Transverse colon (tissue), 4 donors: ENCODE data around the gene TUFM.

ENCODE experiments used
- CTCF ChIP-seq, 5 experiments: fragments of 200-600 bp in 3 of 5; fragments of 450-650 bp in 2 of 5; sonication (generic) in 3 of 5; IDR thresholded peaks; 1 replicate in 2 of 5; 2 replicates in 3 of 5; pipeline ENCODE4 v1.5.1; 2016 to 2017; ENCODE audit warnings: antibody characterized with exemption in 5 of 5, inconsistent platforms in 3 of 5, mild to moderate bottlenecking in 2 of 5, moderate library complexity in 1 of 5
- EP300 ChIP-seq: sonication (generic); formaldehyde crosslinking; IDR thresholded peaks from one replicate; pipeline ENCODE4 v1.6.1; 2017; ENCODE audit warnings: antibody characterized with exemption, low read depth
- POLR2A ChIP-seq: fragments of 450-650 bp; IDR thresholded peaks from one replicate; pipeline ENCODE4 v1.6.1; 2016; ENCODE audit warnings: antibody characterized with exemption, mild to moderate bottlenecking, moderate library complexity
- POLR2AphosphoS5 ChIP-seq, 3 donors: sonication (generic); formaldehyde crosslinking; IDR thresholded peaks; one replicate each; pipeline ENCODE4 v1.6.1; 2016; ENCODE audit warnings: antibody characterized with exemption in 3 of 3

- TF ChIP-seq EP300: no peak
- TF ChIP-seq POLR2A: no peak
- TF ChIP-seq CTCF (IDR thresholded peaks at IDR 0.05): no peak
- no peak for TF ChIP-seq POLR2AphosphoS5 (IDR thresholded peaks at IDR 0.05)
These were observed 11.0 kb downstream of the TUFM start for GRCh38 chr16:28834873-28835863.
